ELF-1 (cell line): ENCODE measurements around the gene ZYX.
A peak's percentile ranks its signal among the peaks of the same experiment; 100 is the strongest.
"Not testable (repeated sequence)": the region's sequence is repeated elsewhere in the genome, so short reads cannot be mapped to it uniquely, and the experiment has no call there.

Experiments used
- DNase-seq: peaks from one replicate; pipeline ENCODE4 v3.0.0-alpha.2; 2016; ENCODE audit warnings: low read depth, low spot score

ZYX gene

DNA sequence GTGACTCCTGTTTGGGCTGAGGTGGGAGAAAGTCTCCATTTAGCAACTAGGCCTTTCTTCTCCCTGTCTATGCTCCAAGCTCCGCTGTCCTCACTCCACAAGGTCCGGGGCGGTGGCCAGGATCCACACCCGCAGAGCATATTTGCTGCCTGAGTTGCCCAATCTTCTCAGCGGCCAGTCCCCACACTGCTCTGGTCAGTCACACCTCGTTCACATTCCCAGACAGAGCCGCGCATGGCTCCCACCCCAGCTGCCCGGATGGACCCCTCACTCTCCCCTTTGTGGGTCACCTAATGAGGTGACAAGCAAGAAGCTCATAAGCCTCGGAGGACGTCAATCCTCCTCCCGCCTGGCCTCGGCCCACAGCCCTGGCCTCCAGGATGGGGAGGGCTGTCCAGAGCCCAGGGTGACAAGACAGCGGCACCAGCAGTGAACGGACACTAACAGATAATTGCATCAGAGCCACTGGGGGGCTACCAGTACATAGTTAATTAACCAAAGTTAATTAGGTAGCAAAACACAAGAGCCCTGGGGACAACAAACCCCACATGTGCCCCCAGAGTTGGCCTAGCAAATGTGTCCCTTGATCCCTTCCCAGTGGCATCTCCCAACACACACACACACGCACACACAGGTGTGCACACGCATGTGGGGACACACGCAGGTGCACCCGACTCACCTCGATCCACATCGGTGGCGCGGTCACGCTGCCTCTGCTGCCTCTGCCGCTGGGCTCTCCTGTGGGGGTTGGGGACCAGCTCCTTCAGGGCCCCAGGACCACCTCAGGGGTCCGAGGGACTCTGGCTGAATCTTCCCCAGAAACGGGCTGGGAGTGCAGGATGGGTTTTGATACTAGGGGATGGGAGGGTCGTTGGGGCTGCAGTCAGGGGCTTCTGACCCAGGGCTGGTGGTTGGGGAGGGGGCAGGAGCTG, 15.7 kb downstream of the ZYX start:
- no peak for DNase-seq

DNA sequence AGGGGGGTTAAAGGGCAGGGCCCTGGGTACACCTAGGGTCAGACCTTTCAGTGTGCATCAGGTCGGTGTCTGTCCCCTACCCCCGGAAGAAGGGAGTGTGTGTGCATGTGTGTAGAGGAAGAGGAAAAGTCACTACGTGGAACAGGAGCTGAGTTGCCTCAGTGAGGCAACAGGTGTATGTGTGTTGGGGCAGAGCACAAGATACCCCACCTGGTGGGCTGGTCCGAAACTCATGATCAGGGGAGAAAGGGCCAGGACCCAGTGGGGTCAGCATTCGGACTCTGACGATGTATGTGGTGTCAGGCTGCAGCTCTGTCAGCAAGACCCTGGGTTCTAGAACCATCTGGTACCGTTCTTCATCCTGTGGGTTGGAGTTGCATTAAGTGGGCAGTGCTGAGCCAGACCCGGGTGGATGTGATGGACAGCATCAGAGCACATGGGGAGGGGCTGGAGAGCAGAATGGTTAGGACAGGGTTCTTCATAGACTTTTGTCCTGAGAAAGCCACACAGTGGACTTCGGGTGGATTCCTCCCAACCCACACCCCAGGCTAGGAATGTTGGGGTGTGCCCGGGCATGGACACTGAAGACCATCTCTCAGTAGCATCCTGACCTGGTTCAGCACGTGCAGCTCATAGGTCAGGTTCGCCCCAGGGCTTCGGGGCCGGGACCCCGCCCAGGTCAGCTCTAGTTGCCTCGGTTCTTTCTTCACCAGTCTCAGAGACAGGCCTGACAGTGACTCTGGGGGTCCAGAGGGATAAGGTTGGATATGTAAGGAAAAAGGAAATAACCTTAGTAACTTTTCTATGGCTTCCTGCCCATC, 16.8 kb downstream of the ZYX start:
- no peak for DNase-seq

DNA sequence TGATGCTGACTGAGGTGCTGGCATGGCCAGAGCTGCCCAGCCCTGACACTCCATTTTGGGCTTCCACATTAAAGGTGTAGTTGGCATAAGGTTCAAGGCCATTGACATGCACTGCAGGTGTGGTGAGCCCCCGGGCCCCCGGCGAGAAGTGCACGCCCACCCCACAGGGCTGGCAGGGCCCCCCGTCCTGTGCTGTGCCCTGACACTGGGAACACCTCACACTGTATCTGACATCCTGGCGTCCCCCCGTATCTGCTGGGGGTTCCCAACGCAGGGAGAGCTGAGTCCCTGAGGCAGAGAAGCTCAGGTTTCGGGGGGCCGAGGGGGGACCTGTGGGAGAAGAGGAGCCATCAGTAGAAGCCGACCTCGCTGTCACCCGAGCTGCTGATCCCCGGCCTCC, 17.5 kb downstream of the ZYX start:
- DNase-seq = no peak

DNA sequence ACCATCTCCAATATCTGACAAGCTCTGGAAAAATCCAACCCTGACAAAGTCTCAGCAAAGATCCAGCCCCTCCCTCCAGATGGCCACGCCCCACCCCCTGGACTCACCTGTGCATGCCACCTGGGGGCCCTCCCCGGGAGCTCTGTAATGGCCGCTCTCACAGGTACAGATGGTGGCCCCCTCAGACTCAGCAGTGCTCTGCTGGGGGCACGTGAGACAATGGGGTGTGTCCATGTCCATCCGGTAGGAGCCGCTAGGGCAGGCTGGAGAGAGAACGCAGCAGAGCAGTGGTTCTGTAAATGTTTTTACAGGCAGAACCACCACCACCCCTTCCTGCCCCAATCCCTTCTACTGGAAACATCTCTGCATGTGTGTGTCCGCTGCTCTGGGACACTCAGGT, 18.0 kb downstream of the ZYX start:
- DNase-seq = no peak

DNA sequence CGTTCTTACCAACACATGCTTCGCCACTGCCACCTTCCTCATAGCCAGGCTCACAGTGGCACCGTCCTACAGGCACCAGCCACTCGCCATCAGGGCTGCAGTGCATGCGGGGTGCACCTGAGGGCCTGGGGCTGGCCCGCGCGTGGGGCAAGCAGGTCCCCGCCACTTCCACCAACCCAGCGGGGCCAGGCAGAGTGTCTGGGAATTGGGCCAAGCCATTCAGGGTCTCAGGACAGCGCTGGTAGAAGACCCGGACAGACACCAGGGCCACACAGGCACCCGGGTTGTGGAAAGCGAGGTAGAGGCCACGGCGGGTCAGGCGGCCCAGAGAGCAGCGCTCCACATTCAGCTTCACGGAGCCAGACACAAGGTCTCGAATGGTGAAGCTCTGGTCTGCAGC, 18.5 kb downstream of the ZYX start:
- no peak for DNase-seq

DNA sequence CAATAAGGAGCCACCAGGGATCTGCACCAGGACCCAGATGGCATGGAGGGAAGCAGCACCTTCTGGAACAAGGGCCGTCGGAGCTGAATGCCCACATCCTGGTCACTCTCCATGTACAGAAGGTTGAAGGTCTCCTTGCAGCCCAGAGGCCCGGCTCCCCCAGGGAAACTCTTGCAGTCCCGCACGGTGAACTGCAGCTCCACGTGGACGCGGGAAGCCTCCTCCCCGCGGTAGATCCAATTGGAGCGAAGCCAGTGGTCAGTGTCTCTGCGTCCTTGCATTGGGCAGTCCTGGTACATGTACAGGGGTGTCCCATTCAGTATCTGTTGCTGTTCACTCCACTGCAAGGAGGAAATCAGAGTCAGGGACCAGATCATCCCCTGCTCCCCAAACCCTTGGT, 20.1 kb downstream of the ZYX start:
- no peak for DNase-seq

DNA sequence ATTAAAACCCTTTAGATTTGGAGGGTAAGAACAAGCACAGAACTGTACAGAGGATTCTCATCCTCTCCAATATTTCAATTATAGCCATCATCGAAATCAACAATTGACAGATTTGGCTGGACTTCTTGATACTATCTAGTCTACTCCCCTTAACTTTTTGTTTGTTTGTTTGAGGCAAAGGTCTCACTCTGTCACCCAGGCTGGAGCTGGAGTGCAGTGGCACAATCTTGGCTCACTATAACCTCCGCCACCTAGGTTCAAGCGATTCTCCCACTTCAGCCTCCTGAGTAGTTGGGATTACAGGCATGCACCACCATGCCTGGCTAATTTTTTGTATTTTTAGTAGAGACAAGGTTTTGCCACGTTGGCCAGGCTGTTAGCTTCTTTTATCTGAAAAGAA, 21.1 kb downstream of the ZYX start:
- DNase-seq = not testable (repeated sequence)

DNA sequence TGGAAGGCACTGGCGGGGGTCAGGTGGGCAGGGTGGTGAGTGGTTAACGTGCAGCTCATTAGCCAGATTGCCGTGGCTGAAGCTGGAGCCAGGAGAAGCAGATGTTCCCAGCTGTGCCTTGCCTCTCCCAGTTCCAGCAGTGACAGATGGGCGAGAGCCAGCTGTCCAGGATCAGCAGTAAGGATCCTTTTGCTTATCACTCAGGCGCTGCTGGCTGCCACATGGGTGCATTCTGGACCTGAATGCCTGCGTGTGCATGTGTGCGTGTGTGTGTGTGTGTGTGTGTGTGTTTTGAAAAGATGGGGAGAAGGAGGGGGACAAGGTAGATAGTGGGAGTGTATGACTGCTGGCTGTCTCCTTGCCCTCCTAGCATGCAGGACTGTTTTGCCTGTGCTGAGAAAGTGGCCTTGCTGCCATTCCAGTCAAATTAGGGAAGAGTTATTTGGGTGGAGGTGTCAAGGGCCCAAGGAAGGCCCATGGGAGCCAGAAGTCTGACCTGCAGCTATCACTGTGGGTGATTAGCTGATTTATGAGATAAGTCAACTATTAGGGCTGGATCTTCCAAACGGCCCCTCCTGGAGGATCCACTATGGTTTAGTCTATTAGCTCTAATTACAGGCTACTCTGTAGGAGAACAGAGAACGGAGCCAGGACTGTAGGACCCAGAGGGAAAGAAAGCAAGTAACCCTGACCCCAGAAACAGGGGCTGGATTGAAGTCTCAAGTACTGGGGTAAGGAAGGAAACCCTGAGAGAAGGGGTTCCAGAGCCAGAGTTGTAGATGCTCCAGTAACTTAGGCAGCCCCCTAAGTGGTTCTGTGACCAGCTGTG, 24.2 kb downstream of the ZYX start:
- DNase-seq = peak; percentile 47

DNA sequence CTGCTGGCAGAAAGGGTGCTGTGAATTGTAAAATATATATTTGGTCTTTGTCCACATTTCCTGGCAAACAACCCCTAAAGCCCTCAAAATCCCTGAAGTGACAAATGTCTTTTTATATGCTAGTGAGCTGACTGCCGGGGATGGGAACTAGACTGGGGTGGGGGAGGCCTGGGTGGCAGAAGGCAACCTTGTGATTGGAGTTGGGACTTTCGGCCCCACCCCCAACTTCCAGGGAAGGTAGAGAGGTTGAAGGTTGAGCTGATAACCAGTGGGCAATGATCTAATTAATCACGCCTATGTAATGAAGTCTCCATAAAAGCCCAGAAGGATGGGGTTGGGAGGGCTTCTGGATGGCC, 24.8 kb downstream of the ZYX start:
- peak; percentile 69 for DNase-seq

DNA sequence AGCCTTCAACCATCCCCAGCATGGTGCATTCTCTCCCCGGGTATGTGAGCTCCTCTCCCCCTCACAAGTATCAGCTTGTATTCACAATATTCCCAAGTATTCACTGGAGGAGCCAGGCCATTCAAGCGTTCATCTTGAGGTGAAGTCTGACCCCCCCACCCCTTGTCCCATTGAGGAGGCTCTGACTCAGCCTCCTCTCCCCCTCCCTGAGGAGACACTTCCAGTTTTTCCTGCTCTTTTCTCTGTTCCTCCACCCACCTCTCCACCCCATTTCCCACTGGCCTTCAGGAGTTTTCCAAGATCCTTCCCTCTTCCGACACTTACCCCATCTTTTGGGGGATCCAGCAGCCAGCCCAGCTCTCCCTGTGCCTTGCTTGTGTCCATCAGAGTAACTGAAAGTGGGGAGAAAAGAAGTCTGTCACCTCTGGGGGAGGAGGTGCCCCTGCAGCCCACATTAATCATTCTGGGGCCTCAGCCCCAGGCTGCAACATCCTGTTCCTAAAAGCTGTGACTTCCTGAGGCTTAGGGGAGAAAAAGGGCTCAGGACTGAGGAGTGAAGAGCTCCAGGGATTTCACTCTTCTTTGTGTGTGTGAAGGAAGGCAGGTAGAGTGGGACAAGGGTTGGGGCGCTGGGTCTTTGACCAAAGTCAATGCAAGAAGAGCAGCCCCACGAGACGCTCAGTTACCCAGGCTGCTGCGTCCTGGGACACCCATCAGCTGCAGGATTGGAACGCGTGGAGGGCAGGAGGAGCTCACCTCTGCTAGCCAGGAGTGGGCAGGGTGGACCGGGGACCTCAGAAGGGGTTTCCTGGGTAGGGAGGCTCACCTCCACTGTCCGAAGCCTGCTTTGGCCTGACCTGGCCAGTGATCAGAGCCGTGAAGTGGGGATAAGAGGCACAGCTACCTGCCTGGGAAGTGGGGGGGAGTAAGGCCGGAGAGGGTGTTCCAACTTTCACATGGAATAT, 26.4 kb downstream of the ZYX start:
- DNase-seq = no peak

DNA sequence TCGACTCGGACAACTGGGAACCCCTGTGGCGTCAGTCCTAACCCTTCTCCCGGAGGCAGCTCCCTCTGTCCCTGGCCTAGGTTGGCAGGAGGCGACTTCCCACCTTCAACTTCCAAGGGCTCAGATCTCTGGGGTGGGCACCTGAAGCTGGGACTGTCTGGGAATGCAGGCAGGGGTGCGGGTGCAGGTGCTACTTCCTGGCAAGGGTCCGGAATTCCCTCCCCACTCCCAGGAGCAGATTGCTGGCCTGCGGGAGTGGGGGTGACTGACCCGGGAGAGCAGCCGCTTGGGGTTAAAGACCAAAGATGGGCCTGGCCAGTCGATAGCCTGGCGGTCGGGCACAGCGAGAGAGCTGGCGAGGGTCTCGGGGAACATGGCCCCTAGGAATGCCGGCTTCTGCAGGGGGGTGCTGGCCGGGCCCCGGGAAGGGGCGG, 27.1 kb downstream of the ZYX start:
- DNase-seq = peak; percentile 30

DNA sequence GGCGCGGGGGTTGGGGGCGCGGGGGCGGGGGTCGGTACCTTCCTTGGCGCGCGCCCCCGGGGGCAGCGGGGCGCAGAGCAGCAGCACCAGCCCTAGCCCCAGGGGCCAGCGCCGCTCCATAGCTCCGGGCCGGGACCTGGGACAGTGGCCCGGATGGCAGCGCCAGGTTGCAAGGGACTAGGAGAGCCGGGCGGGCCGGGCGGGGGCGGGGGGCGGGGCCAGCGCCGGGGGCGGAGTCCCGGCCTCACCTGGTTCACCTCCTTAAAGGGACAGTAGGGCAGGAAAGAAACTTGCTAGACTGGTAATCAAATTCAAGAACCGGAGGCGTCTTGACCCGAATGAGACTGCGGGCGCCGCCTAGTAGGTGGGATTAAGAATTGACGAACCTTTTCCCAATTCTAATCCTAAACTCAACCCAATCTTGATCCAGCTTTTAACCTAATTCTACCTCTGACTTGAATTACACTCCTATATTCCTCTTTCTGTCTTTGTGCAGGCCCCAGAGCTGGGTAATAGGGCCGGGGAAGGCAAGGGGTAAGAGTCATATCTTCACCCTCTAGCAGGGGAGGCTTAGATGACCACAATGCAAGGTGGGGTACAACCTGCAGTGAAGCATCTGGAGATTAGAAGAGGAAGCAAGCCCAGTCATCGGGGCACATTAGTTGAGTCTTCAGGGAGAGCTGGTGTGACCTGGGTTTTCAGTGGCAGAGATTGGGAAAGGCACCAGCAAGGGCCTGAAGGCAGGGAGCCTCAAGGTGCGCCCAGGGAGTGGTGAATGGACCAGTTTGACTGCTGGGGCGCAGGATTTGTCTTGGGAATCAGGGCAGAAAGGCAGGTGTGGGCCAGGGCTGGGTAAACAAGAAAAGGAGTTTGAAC, 27.8 kb downstream of the ZYX start, which contains the start of gene EPHA1:
Gene EPHA1 (minus strand): TSS at position 171 of the 876 bp plus-strand sequence. CDS start 51 bp downstream, at position 120.
- peak; percentile 80 for DNase-seq

DNA sequence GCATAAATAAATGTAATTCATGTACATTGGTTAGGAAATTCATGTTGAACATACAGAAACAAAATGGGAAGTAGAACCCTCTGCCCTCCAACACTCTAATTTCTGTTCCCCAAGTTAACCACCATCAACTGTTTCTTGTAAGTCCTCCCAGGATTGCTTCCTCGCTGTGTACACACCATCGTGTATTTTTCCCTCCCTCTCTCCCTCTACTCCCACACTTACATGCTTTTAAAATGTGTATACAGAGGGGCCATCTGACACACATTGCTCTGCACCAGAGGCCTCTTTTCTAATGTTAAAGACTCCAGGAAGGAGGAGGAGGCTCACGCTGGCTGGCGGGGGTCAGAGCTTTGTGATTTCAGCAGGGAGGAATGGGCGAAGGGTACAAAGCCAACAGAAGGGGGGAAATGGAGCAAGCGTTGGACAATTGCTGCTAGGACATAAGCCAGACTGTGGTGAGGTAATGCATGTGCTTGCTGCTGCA, 29.4 kb downstream of the ZYX start:
- peak; percentile 55 for DNase-seq

DNA sequence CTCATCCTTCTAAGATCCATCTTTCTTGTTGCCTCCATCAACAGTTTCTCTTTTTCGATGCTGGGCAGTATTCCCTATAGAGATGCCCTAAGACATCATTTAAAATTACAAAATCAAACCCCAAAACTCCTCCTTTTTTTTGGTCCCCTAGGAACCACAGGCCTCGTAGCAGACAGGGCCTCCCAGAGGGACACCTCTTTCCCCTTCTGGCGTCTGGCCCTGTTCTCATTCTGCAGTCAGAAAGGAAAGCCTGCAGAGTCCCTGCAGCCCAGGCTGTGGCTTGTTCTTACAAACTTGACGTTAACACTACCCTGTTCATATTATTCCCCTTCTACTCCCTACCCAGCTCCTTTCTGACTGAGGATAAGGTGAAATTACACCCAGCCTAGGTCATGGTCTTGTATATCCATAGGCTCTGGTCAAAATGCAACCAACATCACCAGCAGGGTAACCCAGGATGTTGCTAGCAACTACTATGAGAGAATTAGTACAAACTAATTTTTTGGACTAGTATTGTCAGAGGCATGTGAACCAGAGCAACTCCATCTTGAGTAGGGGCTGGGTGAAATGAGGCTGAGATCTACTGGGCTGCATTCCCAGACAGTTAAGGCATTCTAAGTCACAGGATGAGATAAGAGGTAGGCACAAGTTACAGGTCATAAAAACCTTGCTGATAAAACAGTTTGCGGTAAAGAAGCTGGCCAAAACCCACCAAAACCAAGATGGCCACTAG, 31.0 kb downstream of the ZYX start:
- no peak for DNase-seq

DNA sequence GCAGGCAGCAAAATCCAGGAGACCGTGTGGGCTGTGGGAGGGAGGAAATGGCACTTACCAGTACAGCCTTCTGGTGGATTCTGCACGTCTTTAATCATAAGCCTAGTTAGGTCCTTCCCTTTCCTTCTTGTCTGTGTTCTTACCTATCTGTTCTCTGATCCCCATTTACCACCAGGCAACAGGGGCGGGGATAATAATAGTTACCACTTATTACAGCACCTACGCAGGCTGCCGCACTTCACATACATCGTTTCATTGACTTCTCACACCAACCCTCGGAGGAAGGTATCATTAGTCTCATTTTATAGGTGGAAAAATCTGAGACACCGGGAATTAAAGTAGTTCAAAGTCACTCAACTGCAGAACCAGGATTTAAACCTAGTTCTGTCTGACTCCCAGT, 32.0 kb downstream of the ZYX start:
- no peak for DNase-seq

DNA sequence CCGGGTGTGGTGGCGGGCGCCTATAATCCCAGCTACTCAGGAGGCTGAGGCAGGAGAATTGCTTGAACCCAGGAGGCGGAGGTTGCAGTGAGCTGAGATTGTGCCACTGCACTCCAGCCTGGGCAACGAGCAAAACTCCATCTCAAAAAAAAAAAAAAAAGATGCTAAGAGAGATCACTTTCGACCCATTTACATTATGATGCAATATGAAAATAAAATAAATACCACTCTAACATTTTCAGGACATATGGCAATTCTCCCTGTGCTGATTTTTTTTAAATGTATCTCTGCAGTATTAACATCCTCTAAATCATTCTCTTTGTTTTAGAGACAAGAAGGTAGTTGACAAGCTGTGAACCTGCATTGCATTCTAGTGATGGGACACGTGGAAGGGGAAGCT, 34.1 kb downstream of the ZYX start:
- not testable (repeated sequence) for DNase-seq

DNA sequence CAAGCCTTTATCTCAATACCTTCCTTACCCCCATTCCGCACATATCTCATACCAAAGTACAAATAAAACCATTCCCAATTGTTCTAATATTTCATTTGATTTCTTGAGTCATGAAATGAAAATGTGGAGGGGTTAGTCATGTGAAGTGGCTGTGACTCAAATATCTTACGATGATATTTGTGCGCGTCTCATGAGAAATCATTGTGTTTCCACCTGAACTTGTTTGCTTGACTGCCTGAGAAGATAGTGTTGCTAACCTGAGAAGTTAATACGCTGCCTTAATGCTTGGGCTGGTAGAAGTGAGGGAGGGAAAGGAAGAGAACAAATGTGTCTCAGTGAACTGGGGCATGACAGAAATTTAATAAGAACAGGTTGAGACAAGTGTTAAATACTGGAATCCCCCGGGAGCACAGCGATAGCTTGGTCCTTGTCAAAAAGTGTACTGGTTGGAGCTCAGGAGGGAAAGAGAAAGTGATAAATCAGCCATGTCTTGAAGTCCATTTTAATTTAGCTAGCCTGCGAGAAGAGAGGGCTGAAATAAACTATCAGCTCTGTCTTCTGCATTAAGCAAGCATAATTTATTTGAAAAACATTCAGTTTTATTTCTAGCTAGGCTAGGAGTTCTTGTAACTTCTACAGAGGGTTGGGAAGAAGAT, 34.7 kb downstream of the ZYX start:
- DNase-seq = no peak

DNA sequence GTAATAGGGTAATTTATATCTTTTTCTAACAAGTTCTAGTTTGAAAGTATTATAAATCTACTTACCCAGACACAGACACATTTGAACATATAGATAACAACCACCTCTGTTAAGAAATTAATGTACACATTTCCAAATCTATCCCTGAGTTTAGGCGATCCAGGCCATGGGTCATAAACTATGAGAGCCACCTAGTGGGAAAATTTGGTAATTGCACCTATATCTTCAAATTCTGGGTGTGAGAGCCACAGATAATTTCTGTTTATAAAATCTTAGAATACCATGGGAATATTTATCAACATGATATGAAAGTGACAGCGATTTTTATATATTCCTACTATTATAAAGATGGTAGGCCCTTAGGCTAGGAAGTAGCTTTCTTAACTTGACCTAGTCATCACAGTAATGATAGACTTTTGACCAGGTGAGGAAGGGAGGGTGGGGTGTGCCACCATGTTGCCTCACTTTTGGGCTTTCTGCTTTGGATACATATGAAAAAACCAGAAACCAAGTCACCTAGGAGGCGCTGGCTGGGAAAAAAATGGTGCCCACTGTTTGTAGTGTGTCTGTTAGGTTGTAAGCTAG, 35.5 kb downstream of the ZYX start:
- no peak for DNase-seq
